HG02938 (cell line): ENCODE measurements around the gene USP10.

ENCODE experiments used
- ATAC-seq: cut with Tn5 transposase; IDR thresholded peaks from one replicate; pipeline ENCODE4 v1.9.1; 2021; ENCODE audit warnings: mild to moderate bottlenecking, moderate library complexity; ENCODE audit not compliant: unreplicated experiment

The USP10 gene

DNA sequence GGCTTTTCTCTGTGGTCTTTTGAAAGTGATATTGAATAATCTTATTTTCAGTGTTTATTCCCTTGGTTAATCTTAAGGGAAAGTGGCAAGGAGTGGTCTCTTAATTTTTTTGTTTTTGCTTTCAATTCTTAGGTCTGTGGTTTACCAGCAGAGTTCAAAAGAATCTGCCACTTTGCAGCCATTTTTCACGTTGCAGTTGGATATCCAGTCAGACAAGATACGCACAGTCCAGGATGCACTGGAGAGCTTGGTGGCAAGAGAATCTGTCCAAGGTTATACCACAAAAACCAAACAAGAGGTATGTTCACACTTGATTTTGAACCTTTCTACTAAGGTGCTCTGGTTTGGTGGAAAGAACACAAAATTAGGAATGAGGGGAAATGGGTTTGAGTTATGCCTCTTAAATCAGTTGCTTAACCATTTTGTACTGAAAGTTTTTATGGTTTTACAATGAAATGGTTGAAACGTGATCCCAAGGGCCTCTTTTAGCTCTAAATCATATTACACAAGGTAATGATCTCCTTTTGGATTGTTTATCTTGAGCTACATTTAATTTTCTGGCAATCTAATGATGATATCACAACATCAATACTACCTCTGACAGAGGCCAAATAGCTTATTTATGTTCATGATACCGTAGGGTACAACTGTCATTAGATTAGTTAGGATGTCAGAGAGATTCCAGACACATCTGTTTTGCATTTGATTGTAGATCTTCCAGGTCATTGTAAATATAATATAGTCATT, 68.4 kb downstream of the USP10 start:
- ATAC-seq: no peak

DNA sequence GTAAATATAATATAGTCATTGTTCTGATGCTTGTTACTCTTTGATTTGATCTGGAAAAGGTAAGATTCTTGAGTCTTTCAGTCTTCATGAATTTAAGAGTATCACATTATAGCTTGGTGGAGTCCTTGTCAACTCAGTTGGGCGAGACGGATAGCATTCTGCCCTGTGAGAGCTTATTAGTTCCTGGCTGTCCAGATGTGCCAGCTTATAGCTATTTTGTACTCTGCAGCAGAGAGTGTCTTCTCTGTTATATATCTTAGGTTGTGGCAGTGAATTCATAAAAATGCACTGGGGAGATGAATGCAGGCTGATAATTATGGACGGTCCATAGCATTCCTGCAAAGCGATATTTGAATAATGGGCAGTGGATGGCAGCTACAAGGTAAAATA, 69.0 kb downstream of the USP10 start:
- no peak for ATAC-seq

DNA sequence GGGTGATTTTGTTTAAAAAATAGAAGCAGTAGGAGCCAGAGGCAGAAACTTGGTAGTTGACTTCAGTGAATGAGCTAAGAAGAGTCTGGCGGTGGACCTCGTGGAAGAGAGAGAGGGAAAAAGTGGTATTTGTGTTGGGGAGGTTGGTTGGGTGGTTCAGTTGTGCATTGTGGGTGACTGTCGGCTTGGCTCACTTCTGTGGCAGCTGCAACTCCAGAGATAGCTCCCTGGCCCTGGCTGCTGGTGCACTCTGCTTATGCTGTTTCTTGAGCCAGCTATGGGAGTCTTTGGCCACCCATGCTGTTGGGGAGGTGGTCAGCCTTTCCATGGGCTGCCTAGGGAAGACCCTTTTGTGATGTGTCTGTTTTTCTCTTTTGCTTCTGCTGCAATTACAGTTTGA, 69.6 kb downstream of the USP10 start:
- ATAC-seq: no peak

DNA sequence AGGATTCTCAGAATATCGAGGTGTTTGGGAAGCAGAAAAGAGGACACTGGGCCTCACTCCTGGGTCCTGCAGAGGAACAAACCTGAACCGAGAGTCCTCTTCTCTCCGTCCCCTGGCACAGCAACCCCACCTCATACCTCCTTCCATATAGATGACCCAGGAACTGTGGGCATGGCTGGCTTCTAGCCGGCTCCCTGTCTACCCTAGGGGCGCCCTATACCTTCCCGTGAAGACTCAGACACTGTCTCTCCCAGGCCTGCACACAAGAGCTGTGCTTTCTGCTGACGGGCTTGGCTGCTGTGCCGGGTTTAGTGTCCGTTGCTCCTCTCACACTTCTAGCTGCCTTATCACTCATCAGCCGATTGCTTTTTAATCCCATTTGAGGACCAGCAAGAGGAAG, 73.5 kb downstream of the USP10 start:
- ATAC-seq: no peak

DNA sequence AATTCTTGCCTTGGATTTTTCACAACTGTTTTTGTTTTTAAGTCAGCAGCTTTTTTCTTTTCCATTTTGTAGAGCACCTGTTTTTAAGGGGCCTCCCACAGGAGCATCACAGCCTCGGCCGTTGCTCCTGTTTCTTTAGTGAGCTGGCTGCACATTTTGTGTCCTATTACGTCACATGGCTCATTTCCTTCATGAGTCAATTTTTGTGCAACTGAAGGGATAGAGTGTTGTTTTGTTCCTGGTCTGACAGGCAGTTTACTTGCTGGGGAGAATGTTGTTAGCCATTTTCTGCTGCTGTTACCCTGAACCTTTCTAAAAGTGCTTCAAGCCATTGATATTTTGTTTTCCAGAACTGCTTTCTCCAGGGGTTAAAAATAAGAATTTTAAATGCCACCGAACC, 75.0 kb downstream of the USP10 start:
- ATAC-seq: no peak

DNA sequence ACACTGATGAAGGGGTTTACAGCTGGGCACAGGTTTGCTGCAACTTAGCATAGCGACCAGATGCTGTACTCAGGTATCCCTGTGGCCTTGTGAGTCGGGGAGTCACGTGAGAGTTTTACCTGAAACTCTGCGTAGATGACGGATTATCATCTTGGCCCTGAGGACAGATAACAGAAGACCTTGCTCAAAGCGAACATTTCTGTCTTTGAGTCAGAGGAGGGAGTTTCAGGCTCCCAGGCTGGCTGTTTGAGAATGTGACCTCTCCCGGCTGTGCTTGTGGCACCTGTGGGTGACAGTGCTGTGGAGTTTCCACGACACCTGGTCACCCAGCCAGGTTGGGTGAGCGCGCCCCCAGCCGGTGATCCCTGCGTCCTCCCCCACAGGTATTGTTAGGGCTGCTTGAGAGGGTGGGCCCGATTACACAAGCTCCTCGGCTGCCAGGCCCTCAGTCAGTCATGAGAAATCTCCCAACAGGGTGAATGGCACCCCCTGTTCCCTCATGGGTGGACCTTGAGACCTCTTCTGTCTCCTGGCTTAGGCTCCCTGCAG, 75.5 kb downstream of the USP10 start:
- no peak for ATAC-seq

DNA sequence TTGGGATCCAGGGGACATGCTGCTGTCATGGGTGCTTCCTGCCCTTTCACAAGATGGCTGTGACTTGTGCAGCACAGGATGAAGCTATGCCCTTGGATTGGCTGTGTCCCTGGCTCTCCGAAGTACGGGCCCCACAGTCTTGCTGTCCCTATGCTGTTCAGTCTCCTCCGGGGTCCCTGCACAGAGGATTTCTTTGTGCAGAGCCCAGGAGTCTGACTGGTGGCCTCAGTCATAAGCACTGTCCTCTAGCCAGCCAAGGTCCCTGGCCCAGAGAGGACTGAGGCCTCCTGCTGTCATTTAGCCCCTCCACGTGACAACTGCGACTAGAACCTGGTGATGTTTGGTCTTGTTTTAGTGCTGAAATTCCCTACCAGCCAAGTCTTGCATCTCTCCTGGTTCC, 77.6 kb downstream of the USP10 start:
- ATAC-seq: no peak

DNA sequence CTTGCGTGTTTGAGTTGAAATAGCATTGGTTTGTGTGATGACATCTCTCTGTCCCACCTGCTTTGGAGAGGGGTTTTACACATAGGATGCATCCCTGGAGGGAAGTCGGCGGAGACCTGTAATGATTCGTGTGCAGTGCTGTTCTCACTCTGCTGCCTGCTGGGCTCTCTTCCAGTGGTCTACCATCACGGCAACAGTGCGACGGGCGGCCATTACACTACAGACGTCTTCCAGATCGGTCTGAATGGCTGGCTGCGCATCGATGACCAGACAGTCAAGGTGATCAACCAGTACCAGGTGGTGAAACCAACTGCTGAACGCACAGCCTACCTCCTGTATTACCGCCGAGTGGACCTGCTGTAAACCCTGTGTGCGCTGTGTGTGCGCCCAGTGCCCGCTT, 78.9 kb downstream of the USP10 start:
- no peak for ATAC-seq

DNA sequence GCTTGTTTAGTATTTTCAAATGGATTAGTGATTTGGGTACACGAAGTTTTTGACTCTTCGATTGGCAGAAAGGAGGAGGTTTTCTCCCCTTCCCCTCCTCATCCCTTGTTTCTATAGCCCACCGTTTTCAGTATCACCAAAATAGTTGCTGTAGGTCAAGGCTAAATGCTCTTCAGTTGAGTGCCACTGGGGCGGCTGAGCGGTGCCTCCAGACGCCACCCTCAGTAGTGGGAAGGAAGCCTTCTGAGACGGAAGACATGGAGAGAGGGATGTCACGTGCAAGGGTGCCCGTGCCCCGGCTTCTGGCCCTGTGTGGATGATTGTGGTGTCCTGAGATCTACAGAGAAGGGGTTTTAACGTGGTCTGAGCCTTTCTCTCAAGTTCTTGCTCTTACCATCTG, 80.3 kb downstream of the USP10 start:
- ATAC-seq: no peak

DNA sequence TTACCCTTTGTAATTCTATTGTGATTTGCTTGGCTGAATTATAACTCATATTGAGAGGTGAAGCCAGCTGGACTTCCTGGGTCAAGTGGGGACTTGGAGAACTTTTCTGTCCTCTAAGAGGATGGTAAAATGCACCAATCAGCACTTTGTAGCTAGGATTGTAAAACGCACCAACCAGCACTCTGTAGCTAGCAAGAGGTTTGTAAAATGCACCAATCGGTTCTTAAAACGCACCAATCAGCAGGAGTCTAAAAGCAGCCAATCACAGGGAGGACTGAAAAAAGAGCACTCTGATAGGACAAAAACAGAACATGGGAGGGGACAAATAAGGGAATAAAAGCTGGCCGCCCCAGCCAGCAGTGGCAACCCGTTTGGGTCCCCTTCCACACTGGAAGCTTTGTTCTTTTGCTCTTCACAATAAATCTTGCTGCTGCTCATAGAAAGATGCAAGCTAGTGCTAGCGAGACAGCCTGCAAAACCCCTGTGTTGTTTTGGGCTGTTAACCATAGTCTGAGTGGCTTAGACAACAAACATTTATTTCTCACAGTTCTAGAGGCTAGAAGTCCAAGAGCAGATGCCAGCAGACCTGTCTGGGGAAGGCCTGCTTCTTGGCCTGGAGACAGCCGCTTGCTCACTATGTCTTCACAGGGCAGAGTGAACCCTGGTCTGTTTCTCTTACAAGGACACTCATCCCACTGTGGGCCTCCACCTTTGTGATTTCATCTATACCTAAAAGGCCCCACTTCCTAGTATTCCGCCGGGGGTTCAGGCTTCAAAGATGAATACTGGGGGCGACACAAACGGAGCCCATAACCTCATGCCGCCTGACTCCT, 81.0 kb downstream of the USP10 start:
- ATAC-seq: no peak

DNA sequence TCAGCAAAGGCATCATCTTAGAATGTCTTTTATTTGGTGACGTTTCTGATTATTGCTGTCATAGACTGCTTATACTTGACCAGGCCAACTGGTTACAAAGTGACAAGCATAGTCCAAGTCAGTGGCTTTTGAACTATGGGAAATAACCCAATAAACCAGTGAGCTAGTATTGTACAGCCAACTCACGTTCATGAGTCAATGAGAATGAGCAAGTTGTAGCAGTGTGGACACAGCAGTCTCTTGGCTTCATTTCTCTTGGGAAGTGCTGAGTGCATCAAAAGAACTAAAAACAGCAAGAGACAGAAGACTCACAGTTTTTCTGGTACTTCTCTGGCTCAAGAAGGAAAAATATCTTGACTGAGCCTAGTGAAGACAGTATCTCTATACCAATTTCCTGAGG, 83.0 kb downstream of the USP10 start:
- no peak for ATAC-seq

DNA sequence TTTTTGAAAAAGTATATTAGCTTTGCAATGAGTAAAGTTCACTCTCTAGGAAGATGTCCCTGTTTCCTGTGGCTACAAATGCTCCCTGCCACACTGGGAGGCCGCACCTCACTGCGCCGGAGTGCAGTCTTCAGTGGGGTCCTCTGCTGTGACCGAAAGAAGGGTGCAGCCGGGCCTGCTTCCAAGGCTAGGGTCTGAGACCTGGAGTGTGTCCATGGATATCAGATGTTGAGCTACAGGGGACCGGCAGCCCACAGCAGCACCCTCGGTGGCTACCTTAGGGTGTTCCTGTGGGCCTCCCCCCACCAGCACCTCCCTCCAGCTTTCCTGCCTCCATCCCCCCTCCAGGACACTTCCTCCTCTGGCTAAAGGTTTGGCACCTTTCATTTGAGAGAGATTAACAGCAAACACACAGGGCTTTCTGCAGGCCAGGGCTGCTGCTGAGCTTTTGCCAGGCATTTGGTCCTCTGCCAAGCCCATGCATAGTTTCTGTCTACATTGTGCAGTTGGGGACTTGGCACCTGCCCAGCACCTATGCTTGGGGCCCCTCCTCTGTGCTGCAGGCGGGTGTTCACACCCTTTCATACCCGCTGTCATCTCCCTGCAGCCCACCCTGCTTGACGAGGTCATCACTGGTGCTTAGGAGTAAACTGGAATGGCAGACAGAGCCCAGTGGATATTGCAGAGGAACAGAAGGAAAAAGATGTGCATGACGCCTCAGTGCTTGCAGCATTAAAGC, 86.2 kb downstream of the USP10 start:
- no peak for ATAC-seq

DNA sequence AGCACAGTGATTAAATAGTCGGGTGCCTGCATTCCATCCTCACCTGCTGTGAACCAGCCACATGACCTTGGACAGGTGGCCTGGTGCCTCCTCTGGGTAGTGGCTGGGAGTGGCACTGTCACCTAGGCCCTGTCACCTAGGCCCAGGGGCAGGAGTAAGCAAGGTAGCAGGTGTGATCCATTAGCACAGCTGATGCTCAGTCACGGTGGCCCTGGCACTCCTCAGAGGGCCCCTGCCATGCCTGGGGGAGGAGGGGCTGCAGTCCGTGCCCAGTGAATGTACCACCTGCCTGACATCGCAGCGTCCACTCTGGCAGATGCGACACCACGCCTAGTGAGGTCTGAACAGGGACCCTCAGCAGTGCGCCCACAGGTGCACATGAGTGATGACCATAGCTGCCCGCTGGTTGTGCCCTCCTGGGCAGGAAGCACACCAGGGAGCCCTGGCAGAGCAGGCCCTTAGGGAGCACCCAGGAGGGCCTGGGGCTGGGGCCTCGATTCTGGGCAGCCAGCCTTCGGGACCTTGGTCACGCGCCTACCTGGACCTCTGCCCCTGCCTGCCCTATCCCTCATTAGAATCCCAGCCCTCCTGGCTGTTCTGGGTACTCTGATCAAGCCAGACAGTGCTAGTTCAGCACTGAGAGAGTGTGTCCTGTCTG, 86.9 kb downstream of the USP10 start:
- ATAC-seq: no peak

DNA sequence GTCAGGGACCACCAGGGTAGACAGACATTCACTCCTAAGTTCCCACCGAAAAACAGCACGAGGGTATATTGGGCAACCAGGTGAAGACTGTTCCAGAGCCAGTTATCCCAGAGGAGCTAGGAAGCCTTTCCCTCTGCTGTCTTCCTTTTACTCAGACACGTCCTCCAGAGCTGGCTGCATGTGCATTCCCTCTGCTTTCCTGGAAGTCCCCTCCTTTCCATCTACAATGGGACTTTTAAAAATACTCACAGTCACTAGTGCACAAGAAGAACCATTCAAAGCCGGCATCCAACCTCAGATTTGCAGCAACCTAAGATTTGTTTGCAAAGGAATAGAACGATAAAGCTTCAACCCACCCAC, 87.4 kb downstream of the USP10 start:
- no peak for ATAC-seq

DNA sequence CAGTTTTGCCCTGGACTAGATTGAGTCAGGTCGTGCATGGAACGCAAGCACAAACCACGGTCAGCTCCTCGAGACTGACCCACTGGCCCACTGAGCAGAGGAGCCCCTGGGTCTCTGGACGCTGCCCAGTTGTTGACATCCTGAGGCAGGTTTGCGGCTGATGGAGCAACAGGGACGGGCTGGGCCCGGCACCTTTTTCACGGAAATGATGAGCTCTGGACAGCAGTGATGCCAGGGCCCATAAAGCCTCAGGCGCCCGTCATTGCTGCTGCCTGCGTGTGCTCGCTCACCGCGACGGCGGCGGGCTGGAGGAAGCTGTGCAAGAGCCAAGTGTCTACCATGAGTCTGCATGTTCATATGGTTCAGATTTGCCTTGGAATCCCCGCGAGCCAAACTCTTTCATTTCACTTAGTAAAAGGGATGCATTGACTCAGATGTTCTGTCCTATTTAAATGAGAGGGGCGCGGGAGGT, 89.2 kb downstream of the USP10 start:
- ATAC-seq: no peak

DNA sequence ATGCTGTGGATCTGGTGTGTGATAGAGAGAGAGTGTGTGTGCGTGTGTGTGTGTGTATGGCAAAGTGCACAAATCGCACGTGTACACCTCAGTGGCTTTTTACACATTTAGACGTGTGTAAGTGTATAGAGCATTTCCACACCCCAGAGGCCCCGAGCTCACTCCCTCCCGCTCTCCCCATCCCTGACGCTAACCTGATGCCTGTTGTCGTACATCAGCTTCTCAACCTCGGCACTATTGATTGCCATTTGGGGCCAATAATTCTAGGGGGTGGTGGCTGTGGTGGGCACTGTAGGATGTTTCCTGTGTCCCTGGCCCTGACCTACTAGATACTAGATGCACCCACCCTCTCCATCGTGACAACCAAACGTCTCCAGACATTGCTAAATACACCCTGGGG, 89.6 kb downstream of the USP10 start:
- ATAC-seq: no peak

DNA sequence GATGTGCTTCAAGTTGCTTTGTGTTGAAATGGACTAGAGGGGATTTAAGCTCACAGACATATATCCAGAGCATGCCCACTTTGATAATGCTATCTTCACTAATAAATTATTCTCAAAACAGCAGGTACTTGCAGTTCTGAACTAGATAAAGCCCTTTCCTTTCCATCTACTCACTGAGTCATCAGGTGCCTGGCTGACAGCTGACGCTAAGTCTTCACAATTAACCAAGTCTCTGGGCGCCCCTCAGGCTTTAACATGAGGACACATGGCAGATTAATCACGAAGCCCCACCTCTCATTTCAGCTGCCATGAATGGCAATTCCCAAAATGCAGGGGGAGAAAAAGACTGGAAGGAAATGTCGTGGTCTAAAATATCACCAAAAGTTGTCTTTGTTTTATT, 90.5 kb downstream of the USP10 start:
- no peak for ATAC-seq

DNA sequence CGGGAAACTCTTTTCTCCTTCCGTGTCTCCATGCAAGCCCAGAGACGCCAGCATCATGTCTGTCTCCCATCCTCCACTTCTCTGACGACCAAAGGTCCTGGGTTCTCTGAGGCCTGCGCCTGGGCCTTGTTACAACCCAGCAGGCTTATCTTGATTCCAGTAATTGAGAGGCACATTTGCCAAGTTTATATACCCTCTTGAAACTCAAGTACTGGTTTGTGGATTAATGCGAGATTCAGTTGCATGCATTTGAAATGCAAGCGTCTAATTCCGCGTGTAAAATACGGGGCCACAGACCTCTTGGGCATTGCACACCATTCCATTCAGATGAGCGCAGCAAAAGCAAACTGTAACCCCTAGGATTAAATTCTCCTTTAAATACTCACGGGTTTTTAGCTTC, 91.3 kb downstream of the USP10 start:
- ATAC-seq: no peak

DNA sequence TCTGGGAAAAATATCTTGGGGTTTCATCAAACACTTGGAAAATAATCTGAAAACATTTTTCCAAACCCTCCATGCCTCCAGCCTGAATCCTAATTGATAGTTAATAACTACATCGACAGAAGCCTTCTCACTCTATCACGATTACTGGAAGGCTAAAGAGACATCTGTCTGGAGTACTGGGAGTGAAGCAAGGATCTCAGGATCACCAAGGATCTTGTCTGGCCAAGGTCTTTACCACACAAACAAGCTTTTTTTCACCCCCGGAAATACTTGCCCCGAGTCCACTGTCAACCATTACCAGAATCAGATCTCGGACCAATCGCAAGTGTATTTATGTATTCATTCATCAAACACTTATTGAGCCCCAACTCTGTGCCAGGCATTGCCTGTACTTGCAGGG, 91.7 kb downstream of the USP10 start:
- no peak for ATAC-seq

DNA sequence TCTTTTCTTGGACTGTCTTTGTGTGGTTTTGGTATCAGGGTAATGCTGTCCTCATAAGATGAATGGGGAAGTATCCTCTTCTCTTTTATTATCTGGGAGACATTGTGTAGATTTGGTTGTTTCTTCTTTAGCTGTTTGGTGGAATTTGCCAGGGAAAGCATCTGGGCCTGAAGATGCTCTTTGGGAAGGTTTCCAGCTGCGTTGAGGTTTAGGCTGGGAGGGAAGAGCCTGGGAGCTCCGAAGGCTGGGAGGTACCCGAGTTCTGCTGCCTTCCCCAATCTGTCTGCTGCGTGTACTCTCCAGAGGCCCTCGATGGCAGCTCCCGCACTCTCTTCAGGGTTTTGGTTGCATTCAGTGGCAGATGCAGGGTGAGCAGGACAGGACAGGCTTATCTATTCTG, 94.4 kb downstream of the USP10 start:
- no peak for ATAC-seq

DNA sequence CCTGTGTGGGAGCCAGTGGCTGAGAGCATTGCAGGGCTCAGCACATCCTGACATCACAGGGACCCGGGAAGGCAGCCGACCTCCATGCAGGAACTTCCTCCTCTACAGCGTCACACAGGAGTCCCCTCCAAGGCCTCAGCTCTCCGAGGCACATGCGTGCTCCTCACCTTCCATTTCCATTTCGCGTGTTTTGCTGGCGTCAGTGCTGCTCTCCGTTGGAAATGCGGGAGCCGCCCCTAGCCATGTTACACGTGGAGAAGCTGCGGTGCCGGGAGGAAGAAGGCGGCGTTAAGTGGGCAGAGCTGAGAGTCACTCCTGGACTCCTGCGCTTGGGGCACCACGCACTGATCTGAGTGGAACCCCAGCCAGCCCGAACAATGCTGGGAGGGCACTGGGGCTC, 94.8 kb downstream of the USP10 start:
- no peak for ATAC-seq
